HG03439 (cell line): ENCODE data around the gene DTX3.
"Not testable (repeated sequence)": the region's sequence is repeated elsewhere in the genome, so short reads cannot be mapped to it uniquely, and the experiment has no call there.

Source experiments
- ATAC-seq: cut with Tn5 transposase; IDR thresholded peaks from one replicate; pipeline ENCODE4 v1.9.1; 2021; ENCODE audit warnings: mild to moderate bottlenecking, moderate library complexity; ENCODE audit not compliant: unreplicated experiment

Gene DTX3

DNA sequence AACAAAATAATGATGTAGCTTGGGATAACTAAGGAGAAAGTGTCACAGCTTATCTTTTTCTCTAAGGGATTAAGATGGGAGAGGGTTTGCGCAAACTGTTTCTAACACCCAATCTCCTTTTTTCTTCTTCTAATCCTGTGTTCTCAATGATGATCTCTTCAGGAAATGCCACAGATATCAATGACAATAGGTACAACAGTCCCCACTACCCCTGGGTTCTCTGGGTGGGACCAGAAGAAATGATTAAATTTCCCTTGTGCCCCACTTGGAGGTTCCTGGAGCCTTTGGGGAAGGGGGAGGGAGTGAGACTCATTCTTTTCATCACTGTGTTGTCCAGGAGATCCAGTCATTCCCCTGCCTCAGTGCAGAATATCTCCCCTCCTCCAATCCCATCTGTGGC is 22.2 kb upstream of the DTX3 start:
- no peak for ATAC-seq

GRCh38 chr12:57583008-57583831 is 21.4 kb upstream of the DTX3 start:
- ATAC-seq = peak; percentile 90

GRCh38 chr12:57584050-57584449 is 20.6 kb upstream of the DTX3 start:
- ATAC-seq = no peak

DNA sequence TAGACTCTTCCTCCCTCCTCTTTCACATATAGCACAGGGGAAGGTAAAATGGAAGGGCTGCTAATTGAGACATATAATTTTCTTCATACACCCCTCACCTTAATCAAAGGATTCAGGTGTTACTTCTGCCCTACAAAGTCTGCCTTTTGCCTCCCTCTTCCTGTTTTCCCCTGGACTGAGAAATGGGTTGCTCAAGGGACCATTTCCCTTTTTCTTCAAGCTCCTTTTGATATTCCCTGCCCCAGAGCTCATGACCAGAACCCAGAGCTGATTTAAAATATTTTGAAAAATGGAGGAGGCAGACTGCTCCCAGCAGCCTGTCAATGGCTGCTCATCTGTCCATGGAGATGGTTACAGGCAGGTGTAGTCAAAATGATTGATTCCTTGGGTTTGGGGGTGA is 19.9 kb upstream of the DTX3 start:
- ATAC-seq = no peak

- no peak for ATAC-seq
Observed at GRCh38 chr12:57585156-57585555, 19.5 kb upstream of the DTX3 start.

GRCh38 chr12:57586128-57586527 is 18.5 kb upstream of the DTX3 start:
- no peak for ATAC-seq

DNA sequence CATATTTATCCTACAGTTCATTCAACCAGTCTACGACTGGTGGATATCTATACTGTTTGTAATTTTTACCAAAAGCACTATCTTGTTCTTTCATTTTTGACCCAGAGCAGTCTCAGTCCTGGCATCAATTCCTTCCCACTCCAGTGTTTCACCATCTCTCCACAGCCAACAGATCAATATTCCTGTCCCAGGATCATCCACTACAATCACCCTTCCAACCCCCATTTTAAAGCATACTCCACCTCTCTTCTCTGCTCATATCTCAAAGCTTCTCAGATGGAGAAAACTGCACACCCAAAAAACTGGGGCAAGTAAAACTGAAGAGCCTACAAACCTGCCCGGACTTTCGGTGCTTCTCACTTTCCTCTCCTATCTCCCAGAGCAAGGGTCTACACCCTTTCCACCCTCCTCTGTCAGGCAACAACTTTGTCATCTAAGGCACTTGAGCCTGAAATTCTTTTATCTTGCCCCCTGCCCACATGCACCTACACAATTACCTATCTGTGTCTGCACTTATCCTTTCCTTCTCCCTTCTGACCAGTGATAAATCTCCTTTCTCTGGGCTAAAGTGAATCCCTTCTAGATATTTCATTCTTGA is 17.7 kb upstream of the DTX3 start:
- ATAC-seq = no peak

- not testable (repeated sequence) for ATAC-seq
Observed at GRCh38 chr12:57588951-57589610, 15.5 kb upstream of the DTX3 start.

DNA sequence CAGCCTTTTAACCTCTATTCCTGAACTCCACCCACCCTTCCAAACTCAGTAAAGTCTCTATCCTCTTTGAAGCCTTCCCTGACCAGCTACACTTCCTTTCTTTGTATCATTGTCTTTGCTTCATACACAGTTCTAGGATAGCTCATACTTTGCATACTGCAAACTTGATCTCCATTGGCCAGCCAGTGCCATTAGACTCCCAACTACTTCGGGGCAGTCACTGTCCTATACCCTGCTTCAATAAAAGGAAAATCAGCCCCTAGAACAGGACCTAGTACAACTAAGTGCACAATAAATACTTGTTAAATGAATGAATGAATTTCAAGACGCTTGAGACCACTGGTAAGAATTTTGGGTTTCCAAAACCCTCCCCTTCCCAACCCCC is 14.2 kb upstream of the DTX3 start:
- ATAC-seq = no peak

GRCh38 chr12:57590864-57591781 is 13.5 kb upstream of the DTX3 start, which contains the start of gene PIP4K2C:
TSS of gene PIP4K2C (plus strand) at chr12:57591192. CDS start at chr12:57591290, 98 bp downstream.
- peak; percentile 91 for ATAC-seq

DNA sequence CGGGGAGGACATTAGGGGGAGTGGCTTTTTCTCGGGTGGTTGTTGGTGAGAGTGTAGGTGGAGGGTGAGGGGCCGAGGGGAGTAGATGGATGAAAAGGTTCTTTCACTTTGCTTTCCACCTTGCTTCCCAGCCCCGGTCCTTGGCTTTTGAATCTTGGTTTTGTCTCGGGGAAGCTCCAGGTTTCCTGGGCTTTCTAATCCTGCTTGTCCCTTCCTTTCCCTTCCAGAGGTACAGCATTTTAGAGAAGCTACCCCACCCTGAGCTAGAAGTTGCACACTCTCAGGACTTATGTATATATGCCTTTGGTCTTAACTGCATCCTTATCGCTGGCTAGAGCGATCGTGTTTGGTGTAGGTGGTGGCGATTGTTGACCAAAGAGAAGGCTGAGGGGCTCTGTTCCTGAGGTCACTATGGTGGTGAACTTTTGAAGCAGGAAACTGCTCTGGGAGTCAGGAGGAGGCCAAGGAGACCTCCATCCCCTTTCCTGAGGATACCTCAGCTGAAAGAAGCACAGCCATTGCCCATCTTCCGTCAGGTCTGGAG is 12.8 kb upstream of the DTX3 start:
- peak; percentile 14 for ATAC-seq

DNA sequence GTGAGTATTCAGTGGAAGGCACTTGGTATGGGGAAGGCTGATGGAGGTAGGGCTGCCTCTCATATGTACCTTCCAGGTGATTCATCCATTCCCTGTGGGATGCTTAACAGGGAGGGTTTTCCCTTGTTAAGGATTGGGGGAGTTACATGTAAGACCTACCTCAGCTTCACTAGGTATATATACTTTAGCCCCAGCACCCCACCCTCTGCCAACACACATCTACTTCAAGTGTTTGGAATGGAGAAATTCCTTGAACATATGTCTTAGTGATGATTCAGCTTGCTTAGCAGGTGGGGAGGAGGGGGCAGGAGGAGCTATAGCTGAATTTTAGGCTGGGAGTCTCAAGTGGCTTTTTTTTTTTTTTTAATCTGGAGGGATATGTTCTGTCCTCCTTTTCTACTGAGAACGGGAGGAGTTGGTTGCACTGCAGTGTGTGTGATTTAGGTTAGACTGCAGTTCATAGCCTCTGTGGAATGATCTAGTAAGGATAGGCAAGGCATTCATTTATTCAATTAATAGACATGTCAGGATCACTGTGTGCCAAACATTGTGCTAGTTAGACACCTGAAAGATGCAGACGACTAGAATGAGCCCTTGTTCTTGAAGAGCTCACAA is 12.0 kb upstream of the DTX3 start:
- no peak for ATAC-seq

GRCh38 chr12:57593187-57593586 is 11.4 kb upstream of the DTX3 start:
- no peak for ATAC-seq

DNA sequence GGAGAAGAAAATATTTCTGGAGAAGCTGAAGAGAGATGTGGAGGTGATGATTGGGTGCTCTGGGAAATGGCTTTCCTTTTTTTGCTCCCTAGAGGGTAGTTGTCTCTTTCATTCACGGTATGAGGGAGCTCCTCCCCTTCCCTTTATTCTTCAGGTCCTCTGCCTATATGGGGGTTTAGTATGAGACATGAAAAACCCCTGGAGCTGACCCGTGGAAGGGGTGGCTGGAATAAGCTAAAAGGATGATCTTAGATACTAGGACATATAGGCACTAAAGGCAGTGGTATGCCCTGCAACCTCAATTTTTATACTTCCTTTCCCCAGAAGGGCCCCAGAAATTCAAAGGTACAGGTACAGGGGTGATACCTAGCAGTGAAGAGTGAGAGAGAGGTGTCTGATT is 4.2 kb upstream of the DTX3 start:
- ATAC-seq = no peak

DNA sequence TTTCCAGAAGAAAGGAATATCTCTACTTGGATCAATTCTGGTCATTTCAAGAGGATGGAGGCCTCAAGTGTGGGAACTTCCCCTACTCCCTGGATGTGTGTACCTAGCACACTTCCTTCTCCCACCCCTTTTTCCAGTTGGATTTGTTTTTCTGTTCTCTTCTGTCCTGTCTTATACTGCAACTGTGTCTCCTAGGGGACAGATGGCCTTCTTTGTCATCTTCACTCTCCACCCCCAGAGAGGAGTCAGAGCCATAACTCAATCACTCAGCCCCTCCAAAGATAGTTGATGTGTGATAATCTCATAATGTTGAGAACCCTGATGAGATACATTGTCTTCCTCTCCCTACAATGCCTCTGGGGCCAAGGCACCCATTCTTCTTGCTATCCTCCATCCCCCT is 2.1 kb upstream of the DTX3 start:
- ATAC-seq = no peak

DNA sequence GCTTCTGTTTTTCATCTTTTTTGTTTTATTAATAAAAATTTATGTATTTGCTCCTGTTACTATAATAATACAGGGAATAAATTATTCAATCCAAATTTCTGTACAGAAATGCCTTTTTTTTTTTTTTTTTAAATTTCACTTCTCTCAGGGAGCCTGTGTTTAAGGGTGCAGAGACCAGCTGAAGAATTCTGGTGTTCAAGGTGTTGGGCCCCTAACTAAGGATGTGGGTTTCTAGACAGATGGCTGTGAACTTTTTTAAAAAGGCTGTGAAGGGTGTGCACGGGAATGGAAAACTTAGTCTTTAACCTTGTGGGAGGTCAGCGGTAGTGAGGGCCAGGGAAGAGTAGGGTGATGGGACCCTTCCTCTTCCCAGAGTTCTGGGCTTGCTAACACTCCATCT is 1.3 kb upstream of the DTX3 start:
- no peak for ATAC-seq

DNA sequence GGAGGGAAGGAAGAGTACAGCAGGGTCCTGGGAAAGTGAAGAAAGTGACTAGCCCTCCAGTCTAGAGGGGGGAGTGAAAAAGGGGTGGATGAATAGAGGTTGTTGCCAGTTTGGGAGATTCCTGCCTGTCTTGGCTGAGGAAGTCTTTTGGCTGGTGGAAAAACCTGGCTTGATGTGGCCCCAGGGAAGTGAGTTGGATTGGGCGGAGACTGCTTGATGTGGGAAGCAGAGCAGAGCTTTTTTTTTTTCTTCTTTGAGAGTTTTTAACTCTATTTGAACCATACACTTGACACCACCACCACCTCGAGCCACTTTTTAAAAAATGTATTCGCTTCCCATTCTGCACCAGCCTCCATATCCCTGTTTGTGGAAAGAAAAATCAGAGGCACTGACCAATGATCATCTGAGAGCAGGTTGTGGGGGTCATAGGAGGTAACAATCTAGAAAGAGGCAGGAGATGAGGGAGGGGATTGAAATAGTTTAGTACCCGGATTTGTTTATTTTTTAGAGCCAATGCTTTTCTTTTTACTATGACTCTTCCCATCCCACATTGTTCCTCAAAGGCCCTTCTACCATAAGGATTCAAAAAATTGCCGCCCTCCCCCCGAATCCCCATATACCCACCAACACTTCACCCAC is 690 bp upstream of the DTX3 start:
- no peak for ATAC-seq

DNA sequence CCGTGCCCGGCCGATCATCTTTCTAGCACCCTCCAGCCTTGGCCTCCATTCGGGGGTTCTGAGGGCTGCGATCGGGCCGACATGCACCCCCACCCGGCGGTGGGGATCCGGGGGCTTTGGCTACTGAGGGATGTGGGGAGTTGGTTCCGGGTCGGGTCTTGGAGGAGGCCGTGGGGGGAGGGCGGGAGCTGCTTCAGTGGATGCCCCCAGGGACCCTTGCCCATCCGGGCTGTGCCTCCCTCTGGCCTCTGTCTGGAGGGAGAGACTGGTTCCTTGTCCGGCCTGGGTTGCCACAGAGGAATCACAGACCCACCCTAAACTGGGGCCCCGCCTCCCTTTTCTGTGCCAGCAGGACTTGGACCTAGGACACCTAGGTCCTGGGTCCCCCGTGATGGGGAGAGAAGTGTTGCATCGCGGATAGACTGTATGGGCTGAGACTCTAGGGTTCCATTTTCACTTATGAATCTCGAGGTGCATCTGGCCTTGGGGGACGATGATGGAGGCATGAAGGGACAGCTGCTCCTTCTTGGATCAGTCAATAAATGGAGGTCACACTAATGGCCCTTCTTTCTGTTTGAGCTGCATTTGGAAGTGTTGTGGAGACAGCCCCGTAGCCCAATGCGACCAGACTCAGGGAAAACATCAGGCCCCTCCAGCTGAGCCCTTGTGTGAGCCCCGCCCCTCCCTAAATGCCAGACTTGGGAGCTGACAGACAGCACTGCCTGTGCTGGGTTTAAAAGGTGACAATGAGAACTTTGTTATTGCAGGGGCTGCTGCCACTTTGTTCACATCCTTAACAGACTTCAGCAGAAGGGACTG is 577 bp downstream of the DTX3 start:
- ATAC-seq = no peak

DNA sequence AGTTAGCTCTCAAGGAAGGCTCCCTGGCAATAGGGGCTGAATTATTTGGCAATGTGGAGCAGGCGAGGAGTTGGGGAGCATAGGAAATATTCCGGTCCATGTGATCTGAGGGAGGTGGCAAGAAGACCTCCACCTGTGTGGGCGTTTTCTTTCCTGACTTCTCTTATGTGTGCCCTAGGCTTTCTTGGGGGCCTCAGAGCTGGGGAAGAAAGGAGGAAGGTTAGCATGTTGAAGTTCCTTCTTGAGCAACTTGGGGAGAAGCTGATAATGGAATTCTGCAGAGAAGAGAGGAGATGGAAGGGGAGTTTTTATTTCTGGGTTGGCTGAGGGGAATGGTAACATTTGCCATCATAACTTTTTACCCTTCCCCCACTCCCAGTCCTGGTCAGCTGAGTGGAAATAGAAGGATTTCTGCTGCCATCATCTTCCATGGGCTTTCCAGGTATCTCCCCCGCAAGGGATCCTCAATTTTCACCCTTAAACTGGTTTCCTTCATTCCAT is 1.2 kb downstream of the DTX3 start:
- no peak for ATAC-seq
